ENCODE results near the gene CREG2. TPM values are rescaled to one million over a fixed set of nuclear protein-coding genes. Genes with fewer than 3 reads are reported as not detected.

Gene CREG2
- polyA plus RNA-seq, 1 donor from 2014 or later, result 1.2 TPM

DNA sequence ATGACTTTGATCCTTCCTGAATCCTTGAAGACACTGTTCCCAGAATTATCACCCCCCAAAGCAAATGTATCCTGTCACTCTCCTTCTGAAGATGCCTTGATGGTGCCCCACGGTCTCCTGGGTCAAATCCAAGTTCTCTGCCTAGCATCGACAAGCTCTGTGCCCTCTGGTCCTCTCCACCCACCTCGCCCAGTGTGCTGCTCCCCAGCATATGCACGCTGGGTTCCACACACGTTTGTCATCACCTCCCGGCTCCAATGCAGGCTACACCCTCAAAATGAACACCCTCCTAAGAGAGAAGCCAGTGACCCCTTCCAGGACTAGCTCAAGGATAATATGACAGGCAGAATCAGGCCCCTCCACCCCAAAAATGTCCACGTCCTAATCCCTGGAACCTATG lies 39.5 kb upstream of the CREG2 start:
- Histone ChIP-seq H3K9me2 (ENCODE audit: insufficient read depth, low read length) (no peaks in the 10 kb centered on the region), H3K9ac (ENCODE audit: low read length) (no peak overlapping the region), H3K79me2 (replicated peaks; ENCODE audit: insufficient read depth, low read length) (no peaks in the 10 kb centered on the region), H3K27ac (ENCODE audit: low read length) (no peak overlapping the region), H3K4me3 (ENCODE audit: low read length) (no peak overlapping the region), H3K4me2 (ENCODE audit: low read length) (no peak overlapping the region), H2AFZ (ENCODE audit: low read depth, low read length) (no peak overlapping the region), H4K20me1 (ENCODE audit: insufficient read depth) (no peaks in the 10 kb centered on the region), H3F3A (ENCODE audit: insufficient read depth, low read length, poor library complexity, severe bottlenecking) (no peaks in the 10 kb centered on the region), H3K9me3 (ENCODE audit: low read length) (no peaks in the 10 kb centered on the region), H3K36me3 (ENCODE audit: insufficient read depth, low read length) (no peaks in the 10 kb centered on the region), H3K27me3 (ENCODE audit: insufficient read depth, low read depth, low read length) (no peaks in the 10 kb centered on the region)
- TF ChIP-seq POLR2AphosphoS5 (IDR thresholded peaks at IDR 0.05), result no peak

DNA sequence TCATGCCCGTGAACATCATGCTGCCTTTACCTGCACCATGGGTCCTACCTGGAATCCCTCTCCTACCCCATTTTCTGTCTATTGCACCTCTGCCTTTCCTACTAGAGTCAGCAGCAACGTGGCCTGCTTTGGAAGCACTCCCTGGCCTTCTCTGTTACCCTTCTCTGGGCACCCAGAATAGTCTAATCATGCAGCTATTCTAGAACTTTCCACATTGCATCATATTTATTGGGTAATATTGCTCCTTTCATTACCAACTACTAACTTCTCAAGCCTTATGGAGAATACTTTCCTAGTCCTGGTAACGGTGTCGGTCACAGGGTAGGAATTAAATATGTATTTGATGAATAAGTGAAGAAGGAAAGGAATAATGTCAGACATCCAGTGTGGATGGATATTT lies 33.3 kb upstream of the CREG2 start:
- H3K9me3 ChIP-seq (ENCODE audit: low read length), result no peaks in the 10 kb centered on the region
- no peaks in the 10 kb centered on the region for H3K27me3 ChIP-seq (ENCODE audit: insufficient read depth, low read depth, low read length)
- no peak overlapping the region for H3K4me2 ChIP-seq (ENCODE audit: low read length)
- TF ChIP-seq EP300 (conservative IDR thresholded peaks at IDR 0.05; ENCODE audit: poor library complexity, severe bottlenecking), result no peak
- TF ChIP-seq EZH2 (IDR thresholded peaks at IDR 0.05; ENCODE audit: borderline replicate concordance, insufficient read depth, low read length, poor library complexity, severe bottlenecking), result no peak
- TF ChIP-seq, protein P1, sequence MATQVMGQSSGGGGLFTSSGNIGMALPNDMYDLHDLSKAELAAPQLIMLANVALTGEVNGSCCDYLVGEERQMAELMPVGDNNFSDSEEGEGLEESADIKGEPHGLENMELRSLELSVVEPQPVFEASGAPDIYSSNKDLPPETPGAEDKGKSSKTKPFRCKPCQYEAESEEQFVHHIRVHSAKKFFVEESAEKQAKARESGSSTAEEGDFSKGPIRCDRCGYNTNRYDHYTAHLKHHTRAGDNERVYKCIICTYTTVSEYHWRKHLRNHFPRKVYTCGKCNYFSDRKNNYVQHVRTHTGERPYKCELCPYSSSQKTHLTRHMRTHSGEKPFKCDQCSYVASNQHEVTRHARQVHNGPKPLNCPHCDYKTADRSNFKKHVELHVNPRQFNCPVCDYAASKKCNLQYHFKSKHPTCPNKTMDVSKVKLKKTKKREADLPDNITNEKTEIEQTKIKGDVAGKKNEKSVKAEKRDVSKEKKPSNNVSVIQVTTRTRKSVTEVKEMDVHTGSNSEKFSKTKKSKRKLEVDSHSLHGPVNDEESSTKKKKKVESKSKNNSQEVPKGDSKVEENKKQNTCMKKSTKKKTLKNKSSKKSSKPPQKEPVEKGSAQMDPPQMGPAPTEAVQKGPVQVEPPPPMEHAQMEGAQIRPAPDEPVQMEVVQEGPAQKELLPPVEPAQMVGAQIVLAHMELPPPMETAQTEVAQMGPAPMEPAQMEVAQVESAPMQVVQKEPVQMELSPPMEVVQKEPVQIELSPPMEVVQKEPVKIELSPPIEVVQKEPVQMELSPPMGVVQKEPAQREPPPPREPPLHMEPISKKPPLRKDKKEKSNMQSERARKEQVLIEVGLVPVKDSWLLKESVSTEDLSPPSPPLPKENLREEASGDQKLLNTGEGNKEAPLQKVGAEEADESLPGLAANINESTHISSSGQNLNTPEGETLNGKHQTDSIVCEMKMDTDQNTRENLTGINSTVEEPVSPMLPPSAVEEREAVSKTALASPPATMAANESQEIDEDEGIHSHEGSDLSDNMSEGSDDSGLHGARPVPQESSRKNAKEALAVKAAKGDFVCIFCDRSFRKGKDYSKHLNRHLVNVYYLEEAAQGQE (IDR thresholded peaks at IDR 0.05; ENCODE audit: borderline replicate concordance), result no peak
- no peak for TF ChIP-seq TAF1 (IDR thresholded peaks at IDR 0.05; ENCODE audit: low read depth)
- TF ChIP-seq POLR2AphosphoS5 (IDR thresholded peaks at IDR 0.05), result no peak
- no peak for TF ChIP-seq CTCF (IDR thresholded peaks at IDR 0.05; ENCODE audit: poor library complexity, severe bottlenecking)
- TF ChIP-seq MXI1 (conservative IDR thresholded peaks at IDR 0.05; ENCODE audit: poor library complexity, severe bottlenecking), result no peak
- TF ChIP-seq SMC3 (conservative IDR thresholded peaks at IDR 0.05; ENCODE audit: poor library complexity), result no peak
- no peak for TF ChIP-seq RAD21 (conservative IDR thresholded peaks at IDR 0.05)
- no peak overlapping the region for H3K9ac ChIP-seq (ENCODE audit: low read length)
- no peak overlapping the region for H2AFZ ChIP-seq (ENCODE audit: low read depth, low read length)
- no peak overlapping the region for H3K27ac ChIP-seq (ENCODE audit: low read length)
- no peaks in the 10 kb centered on the region for H4K20me1 ChIP-seq (ENCODE audit: insufficient read depth)
- no peaks in the 10 kb centered on the region for H3K36me3 ChIP-seq (ENCODE audit: insufficient read depth, low read length)
- H3K9me2 ChIP-seq (ENCODE audit: insufficient read depth, low read length), result no peaks in the 10 kb centered on the region
- H3F3A ChIP-seq (ENCODE audit: insufficient read depth, low read length, poor library complexity, severe bottlenecking), result no peaks in the 10 kb centered on the region
- H3K79me2 ChIP-seq (replicated peaks; ENCODE audit: insufficient read depth, low read length), result no peaks in the 10 kb centered on the region
- no peak overlapping the region for H3K4me3 ChIP-seq (ENCODE audit: low read length)

GRCh38 chr2:101419096-101419663 lies 31.9 kb upstream of the CREG2 start:
- Histone ChIP-seq H3K4me2 (ENCODE audit: low read length) (no peak overlapping the region), H3K9me2 (ENCODE audit: insufficient read depth, low read length) (no peaks in the 10 kb centered on the region), H3K27ac (ENCODE audit: low read length) (no peak overlapping the region), H3F3A (ENCODE audit: insufficient read depth, low read length, poor library complexity, severe bottlenecking) (no peaks in the 10 kb centered on the region), H4K20me1 (ENCODE audit: insufficient read depth) (no peaks in the 10 kb centered on the region), H3K9ac (ENCODE audit: low read length) (no peak overlapping the region), H3K36me3 (ENCODE audit: insufficient read depth, low read length) (no peaks in the 10 kb centered on the region), H3K4me3 (ENCODE audit: low read length) (no peak overlapping the region), H3K9me3 (ENCODE audit: low read length) (no peaks in the 10 kb centered on the region), H2AFZ (ENCODE audit: low read depth, low read length) (no peak overlapping the region), H3K79me2 (replicated peaks; ENCODE audit: insufficient read depth, low read length) (no peaks in the 10 kb centered on the region), H3K27me3 (ENCODE audit: insufficient read depth, low read depth, low read length) (no peaks in the 10 kb centered on the region)
- TF ChIP-seq RAD21 (conservative IDR thresholded peaks at IDR 0.05), result peak; percentile 67
- no peak for TF ChIP-seq EP300 (conservative IDR thresholded peaks at IDR 0.05; ENCODE audit: poor library complexity, severe bottlenecking)
- TF ChIP-seq POLR2AphosphoS5 (IDR thresholded peaks at IDR 0.05), result no peak
- TF ChIP-seq MXI1 (conservative IDR thresholded peaks at IDR 0.05; ENCODE audit: poor library complexity, severe bottlenecking), result no peak
- TF ChIP-seq TAF1 (IDR thresholded peaks at IDR 0.05; ENCODE audit: low read depth), result no peak
- TF ChIP-seq CTCF (IDR thresholded peaks at IDR 0.05; ENCODE audit: poor library complexity, severe bottlenecking), result peak; percentile 65
- TF ChIP-seq EZH2 (IDR thresholded peaks at IDR 0.05; ENCODE audit: borderline replicate concordance, insufficient read depth, low read length, poor library complexity, severe bottlenecking), result no peak
- TF ChIP-seq SMC3 (conservative IDR thresholded peaks at IDR 0.05; ENCODE audit: poor library complexity), result peak; percentile 71
- TF ChIP-seq, protein P1 (IDR thresholded peaks at IDR 0.05; ENCODE audit: borderline replicate concordance), result no peak

Measured in neural cell (in vitro differentiated cells).